Astrocyte (in vitro differentiated cells and primary cell): Measurements from ENCODE around the gene LMO7. TPM values are rescaled to one million over a fixed set of nuclear protein-coding genes. Genes with fewer than 3 reads are reported as not detected.

Experiments
- DNase-seq: peaks from one replicate; pipeline ENCODE4 v3.0.0-alpha.2; 2010; ENCODE audit warnings: low read depth
- FAIRE-seq: peaks from 2 replicates; lab custom pipeline; 2011; peaks lifted over from hg19 to GRCh38; lab: Jason Lieb, UNC
- H2AFZ ChIP-seq: 2 replicates; pipeline ENCODE4 v1.6.0; 2012; ENCODE audit warnings: low read depth, low read length, inconsistent platforms
- H3K27ac ChIP-seq: 2 replicates; pipeline ENCODE4 v1.5.1; 2011; ENCODE audit warnings: low read depth, low read length, inconsistent platforms
- H3K27me3 ChIP-seq: 2 replicates; pipeline ENCODE4 v1.6.0; 2011; ENCODE audit warnings: low read length, inconsistent platforms; ENCODE audit not compliant: insufficient read depth
- H3K36me3 ChIP-seq: 2 replicates; pipeline ENCODE4 v1.5.1; 2011; ENCODE audit warnings: low read length, inconsistent platforms; ENCODE audit not compliant: insufficient read depth
- H3K4me1 ChIP-seq: 2 replicates; pipeline ENCODE4 v1.5.1; 2011; ENCODE audit warnings: low read length, inconsistent platforms; ENCODE audit not compliant: insufficient read depth
- H3K4me2 ChIP-seq: 2 replicates; pipeline ENCODE4 v1.6.0; 2012; ENCODE audit warnings: low read length, inconsistent platforms
- H3K4me3 ChIP-seq: 2 replicates; pipeline ENCODE4 v1.5.1; 2011; ENCODE audit warnings: low read depth, mild to moderate bottlenecking, low read length, inconsistent platforms; ENCODE audit not compliant: insufficient read depth
- H3K79me2 ChIP-seq: 2 replicates; pipeline ENCODE4 v1.6.0; 2012; ENCODE audit warnings: mild to moderate bottlenecking, low read length, inconsistent platforms; ENCODE audit not compliant: insufficient read depth
- H3K9ac ChIP-seq: 2 replicates; pipeline ENCODE4 v1.6.0; 2012; ENCODE audit warnings: mild to moderate bottlenecking, low read length, inconsistent platforms
- H3K9me3 ChIP-seq: 2 replicates; pipeline ENCODE4 v1.5.1; 2012; ENCODE audit warnings: low read depth, mild to moderate bottlenecking, low read length, inconsistent platforms; ENCODE audit not compliant: insufficient read depth
- H4K20me1 ChIP-seq: 2 replicates; pipeline ENCODE4 v1.6.0; 2012; ENCODE audit warnings: low read length, inconsistent platforms; ENCODE audit not compliant: insufficient read depth
- H3K27ac Mint-ChIP-seq: one replicate; pipeline ENCODE4 v1.8.0; 2021; ENCODE audit warnings: mild to moderate bottlenecking, mixed read lengths; ENCODE audit not compliant: unreplicated experiment
- H3K27me3 Mint-ChIP-seq: one replicate; pipeline ENCODE4 v1.8.0; 2021; ENCODE audit warnings: low read depth, mixed read lengths; ENCODE audit not compliant: unreplicated experiment
- H3K36me3 Mint-ChIP-seq: one replicate; pipeline ENCODE4 v1.8.0; 2021; ENCODE audit warnings: low read depth, mixed read lengths; ENCODE audit not compliant: unreplicated experiment
- H3K4me1 Mint-ChIP-seq: one replicate; pipeline ENCODE4 v1.8.0; 2021; ENCODE audit warnings: low read depth, mixed read lengths; ENCODE audit not compliant: unreplicated experiment
- H3K4me3 Mint-ChIP-seq: one replicate; pipeline ENCODE4 v1.8.0; 2021; ENCODE audit warnings: mild to moderate bottlenecking, moderate library complexity, mixed read lengths; ENCODE audit not compliant: unreplicated experiment
- H3K9me3 Mint-ChIP-seq: one replicate; pipeline ENCODE4 v1.8.0; 2021; ENCODE audit warnings: mild to moderate bottlenecking, mixed read lengths; ENCODE audit not compliant: unreplicated experiment
- CTCF ChIP-seq: IDR thresholded peaks from 2 replicates; pipeline ENCODE4 v1.5.1; 2011; ENCODE audit warnings: low read depth, mild to moderate bottlenecking, inconsistent platforms, low read length, moderate library complexity; ENCODE audit not compliant: insufficient read depth
- EZH2 ChIP-seq: IDR thresholded peaks from 2 replicates; pipeline ENCODE4 v1.6.1; 2012; ENCODE audit warnings: mild to moderate bottlenecking, low read length, inconsistent platforms; ENCODE audit not compliant: insufficient read depth
- total RNA-seq: library from RNA; stranded (reverse); gene quantifications from 2 replicates; pipeline ENCODE4 v1.2.1, GENCODE V29; 2021

The LMO7 gene
- total RNA-seq, 1 donor from 2014 or later: 52.2 TPM

GRCh38 chr13:75906315-75906714 is 270.2 kb downstream of the LMO7 start:
- Histone ChIP-seq H3K27me3 (no peaks in the 10 kb centered on the region), H3K4me1 (no peaks in the 10 kb centered on the region), H3K4me3 (no peak overlapping the region), H4K20me1 (no peaks in the 10 kb centered on the region), H3K9ac (no peak overlapping the region), H3K36me3 (no peaks in the 10 kb centered on the region), H3K27ac (no peak overlapping the region), H3K9me3 (no peaks in the 10 kb centered on the region), H3K79me2 (no peaks in the 10 kb centered on the region), H3K4me2 (no peak overlapping the region), H2AFZ (no peak overlapping the region)
- FAIRE-seq: no peak
- Mint-ChIP-seq H3K4me1 (no peaks in the 10 kb centered on the region), H3K36me3 (no peaks in the 10 kb centered on the region), H3K9me3 (peaks cover under 1% of the 10 kb centered on the region), H3K4me3 (no peak overlapping the region), H3K27me3 (peaks cover 6% of the 10 kb centered on the region), H3K27ac (no peak overlapping the region)
- TF ChIP-seq CTCF (no peak), EZH2 (no peak)
- no peak for DNase-seq

GRCh38 chr13:75907044-75907443 is 270.9 kb downstream of the LMO7 start:
- Histone ChIP-seq H3K4me3 (no peak overlapping the region), H4K20me1 (no peaks in the 10 kb centered on the region), H3K27me3 (no peaks in the 10 kb centered on the region), H3K27ac (no peak overlapping the region), H3K79me2 (no peaks in the 10 kb centered on the region), H3K9me3 (no peaks in the 10 kb centered on the region), H2AFZ (no peak overlapping the region), H3K36me3 (no peaks in the 10 kb centered on the region), H3K9ac (no peak overlapping the region), H3K4me1 (no peaks in the 10 kb centered on the region), H3K4me2 (no peak overlapping the region)
- no peak for DNase-seq
- no peak overlapping the region for H3K27ac Mint-ChIP-seq
- no peak for FAIRE-seq
- no peaks in the 10 kb centered on the region for H3K36me3 Mint-ChIP-seq
- H3K9me3 Mint-ChIP-seq: no peaks in the 10 kb centered on the region
- peaks cover 6% of the 10 kb centered on the region for H3K27me3 Mint-ChIP-seq
- TF ChIP-seq EZH2 (no peak), CTCF (no peak)
- H3K4me1 Mint-ChIP-seq: no peaks in the 10 kb centered on the region
- H3K4me3 Mint-ChIP-seq: no peak overlapping the region

DNA sequence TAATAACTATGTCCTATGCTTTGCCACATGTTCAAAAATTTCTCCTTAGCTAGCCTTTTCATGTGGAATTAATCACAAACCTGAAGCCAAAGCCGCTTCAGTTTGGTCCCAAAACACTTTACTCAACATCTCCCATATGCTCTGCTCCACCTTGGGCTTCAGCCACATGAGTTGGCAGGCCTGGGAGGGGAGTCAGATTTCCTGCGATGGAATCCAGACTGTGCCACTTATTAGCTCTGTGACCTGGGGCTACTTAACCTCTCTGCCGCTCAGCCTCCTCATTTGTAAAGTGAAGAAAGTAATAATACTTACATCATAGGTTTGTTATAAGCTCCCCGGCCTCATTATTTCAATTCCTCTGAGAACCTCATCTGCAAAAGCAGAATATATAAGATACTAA is 272.0 kb downstream of the LMO7 start:
- no peak for FAIRE-seq

More for the DNA sequence above, 272.0 kb downstream of the LMO7 start:
- Histone ChIP-seq H3K9ac (no peak overlapping the region), H3K79me2 (no peaks in the 10 kb centered on the region), H2AFZ (no peak overlapping the region), H3K27ac (no peak overlapping the region), H3K4me3 (no peak overlapping the region), H3K27me3 (no peaks in the 10 kb centered on the region), H3K4me1 (no peaks in the 10 kb centered on the region), H3K4me2 (no peak overlapping the region), H3K36me3 (no peaks in the 10 kb centered on the region), H3K9me3 (no peaks in the 10 kb centered on the region), H4K20me1 (no peaks in the 10 kb centered on the region)
- Mint-ChIP-seq H3K4me1 (no peaks in the 10 kb centered on the region), H3K36me3 (no peaks in the 10 kb centered on the region), H3K9me3 (no peaks in the 10 kb centered on the region), H3K4me3 (no peak overlapping the region), H3K27me3 (peaks cover 6% of the 10 kb centered on the region), H3K27ac (no peak overlapping the region)
- DNase-seq: no peak
- TF ChIP-seq CTCF (no peak), EZH2 (no peak)

Other genes with a start within 250 kb of the LMO7 start
- 24.0 and 25.6 TPM in 2 replicates for gene TBC1D4, start 154.2 kb upstream of the LMO7 start, total RNA-seq
- 186 and 209 TPM in 2 replicates for gene COMMD6, start 98.5 kb upstream of the LMO7 start, total RNA-seq
- 58.0 and 59.2 TPM in 2 replicates for gene UCHL3, start 86.5 kb upstream of the LMO7 start, total RNA-seq